Adrenal gland (tissue), 5 donors: ENCODE data around the gene NCBP1.

Source experiments
- CTCF ChIP-seq, 6 experiments: fragments of 450-650 bp in 4 of 6; fragments of 200-600 bp in 2 of 6; sonication (generic) in 1 of 6; IDR thresholded peaks; 1 replicate in 5 of 6; 2 replicates in 1 of 6; pipeline versions ENCODE4 v1.5.1 to v1.8.0; 2016 to 2021; ENCODE audit warnings: antibody characterized with exemption in 6 of 6, mild to moderate bottlenecking in 2 of 6, moderate library complexity in 1 of 6
- POLR2A ChIP-seq, 2 donors: fragments of 450-650 bp; IDR thresholded peaks; one replicate each; pipeline ENCODE4 v1.6.1; 2017; ENCODE audit warnings: antibody characterized with exemption in 2 of 2, mild to moderate bottlenecking in 2 of 2, moderate library complexity in 1 of 2
- donor health status: DM: no; HTN: no; CAD: no.

GRCh38 chr9:97632248-97632984, 1.2 kb upstream of the NCBP1 start:
- TF ChIP-seq CTCF (IDR thresholded peaks at IDR 0.05), result peak in 1 of 6 experiments; percentile 1
- no peak for TF ChIP-seq POLR2A (IDR thresholded peaks at IDR 0.05)
